ENCODE data around the gene UBXN4. TPM values are rescaled to one million over a fixed set of nuclear protein-coding genes. Genes with fewer than 3 reads are reported as not detected.
A peak's percentile ranks its signal among the peaks of the same experiment; 100 is the strongest.

UBXN4 gene
- total and polyA plus RNA-seq, 2 of the 13 experiments (the other 11 are each of a cell fraction or from before 2014, with no cell fraction given): 74.2 to 104 TPM

- ATAC-seq: peak; percentile 91
- FAIRE-seq: peak; percentile 66
- TF ChIP-seq ZNF441 (CRISPR knock-in tag; IDR thresholded peaks at IDR 0.05; ENCODE audit: borderline replicate concordance): peak; percentile 97
- TF ChIP-seq ONECUT2 (CRISPR knock-in tag; IDR thresholded peaks at IDR 0.05): no peak
- peak; percentile 63 for TF ChIP-seq STAG1 (CRISPR knock-in tag; IDR thresholded peaks at IDR 0.05)
- no peak for TF ChIP-seq XBP1 (CRISPR knock-in tag; IDR thresholded peaks at IDR 0.05)
- no peak for TF ChIP-seq TP53 (CRISPR knock-in tag; conservative IDR thresholded peaks at IDR 0.05)
- TF ChIP-seq MXI1 (IDR thresholded peaks at IDR 0.05; ENCODE audit: borderline replicate concordance, low read depth, low read length): no peak
- no peak for TF ChIP-seq REST (IDR thresholded peaks at IDR 0.05; ENCODE audit: borderline replicate concordance in 1 of 2, low read depth in 1 of 2, low read length in 2 of 2)
- peak; percentile 84; the same call in 1 of the 2 replicates for TF ChIP-seq ZNF576 (CRISPR knock-in tag; IDR thresholded peaks at IDR 0.05)
- TF ChIP-seq ELK4 (CRISPR knock-in tag; IDR thresholded peaks at IDR 0.05; ENCODE audit: borderline replicate concordance): no peak
- TF ChIP-seq ZBTB20 (CRISPR knock-in tag; IDR thresholded peaks at IDR 0.05; ENCODE audit: borderline replicate concordance, low read depth): no peak
- peak; percentile 69 for TF ChIP-seq SMC3 (IDR thresholded peaks at IDR 0.05; ENCODE audit: low read length)
- TF ChIP-seq HDAC1 (CRISPR knock-in tag; IDR thresholded peaks at IDR 0.05): no peak
- no peak for TF ChIP-seq POLR2G (IDR thresholded peaks at IDR 0.05; ENCODE audit: low read depth, low read length)
- no peak for TF ChIP-seq U2AF2 (IDR thresholded peaks at IDR 0.05; ENCODE audit: low read depth, low read length)
- peak; percentile 74 for TF ChIP-seq CTCF (CRISPR knock-in tag; IDR thresholded peaks at IDR 0.05)
- TF ChIP-seq NFE2 (CRISPR knock-in tag; IDR thresholded peaks at IDR 0.05): no peak
- no peak for TF ChIP-seq AGO1 (IDR thresholded peaks at IDR 0.05; ENCODE audit: low read depth, low read length, poor library complexity, severe bottlenecking)
- no peak for TF ChIP-seq POLR2AphosphoS5 (IDR thresholded peaks at IDR 0.05; ENCODE audit: low read depth, low read length)
Observed at GRCh38 chr2:135818937-135819610, 77.4 kb downstream of the UBXN4 start.

More at GRCh38 chr2:135818937-135819610, 77.4 kb downstream of the UBXN4 start:
- Histone ChIP-seq H3K9ac (ENCODE audit: insufficient read depth, low read depth, low read length) (no peak overlapping the region), H3K27ac (ENCODE audit: extremely low read length, insufficient read depth, low read length) (no peak overlapping the region), H3K9me3 (ENCODE audit: low read length) (no peaks in the 10 kb centered on the region; the same call in 1 of the 2 replicates), H3K4me2 (ENCODE audit: low read depth, low read length) (no peak overlapping the region), H3K4me3 (replicated peaks in 1 of 3; ENCODE audit: insufficient read depth in 1 of 3, low read depth in 2 of 3, low read length in 3 of 3) (no peak overlapping the region), H4K20me1 (ENCODE audit: insufficient read depth, low read length) (no peaks in the 10 kb centered on the region), H3K4me1 (ENCODE audit: insufficient read depth, low read length) (no peaks in the 10 kb centered on the region), H3K79me2 (ENCODE audit: insufficient read depth, low read length) (no peaks in the 10 kb centered on the region), H2AFZ (ENCODE audit: low read length) (no peak overlapping the region), H3K27me3 (ENCODE audit: control insufficient read depth in 1 of 2, insufficient read depth in 2 of 2, low read length in 2 of 2) (peaks cover 0 to 7% of the 10 kb centered on the region in 2 experiments; a peak in 3 of 5 replicates), H3K36me3 (replicated peaks in 1 of 2; ENCODE audit: control insufficient read depth in 1 of 2, insufficient read depth in 2 of 2, low read length in 2 of 2) (no peaks in the 10 kb centered on the region)
- 44% methylated on average over 8 of the region's 8 CpGs for WGBS (ENCODE audit: low lambda C conversion rate)
- ChIA-PET POLR2A (no interaction called here), CTCF (ENCODE audit: low intra/inter-chr PET ratio, low total read pairs) (interaction anchor here (1.5 kb wide), 1 partner anchor 559 kb away, joined by 7 read pairs; no protein-coding TSS in a partner anchor)
- intact Hi-C loops (cut with micrococcal nuclease; ENCODE audit: unreplicated experiment) (loop anchor here (1.0 kb wide), 1 partner anchor 565 kb away; no protein-coding TSS in a partner anchor), in situ Hi-C loops (cut with HindIII; ENCODE audit: extremely low pct_ligation_motif_present, low pct_unique_long_range_greater_than_20kb) (loop anchor here (10.0 kb wide), 1 partner anchor 566 kb away; no protein-coding TSS in a partner anchor)
- no TSS peak for BruUV-seq (replicated peaks)
- peak; percentile 29 for DNase-seq (ENCODE audit: low spot score)

All from HepG2 (cell line).